HepG2 (cell line): Measurements from ENCODE around the gene SLC25A45. TPM values are rescaled to one million over a fixed set of nuclear protein-coding genes. Genes with fewer than 3 reads are reported as not detected.

Experiments used
- ATAC-seq: fragments of 200-7000 bp; cut with Tn5 transposase; 3 replicates; pipeline ENCODE4 v1.9.1; 2020; ENCODE audit warnings: mild to moderate bottlenecking, moderate library complexity
- BruUV-seq: library from RNA; stranded (reverse); fragments of 400-500 nt; replicated peaks from 2 replicates; lab custom pipeline; 2021; lab: Mats Ljungman, UMichigan
- CTCF ChIA-PET: fragments of 300-600 bp; formaldehyde crosslinking; extraction: SDS; loops from one replicate; lab custom pipeline; 2021; ENCODE audit warnings: low total read pairs, inconsistent platforms, low intra/inter-chr PET ratio; lab: Yijun Ruan, JAX
- POLR2A ChIA-PET: fragments of 350-600 bp; sonication (Branson Sonifier 250); formaldehyde crosslinking; loops from one replicate; lab custom pipeline; 2020; ENCODE audit warnings: antibody characterized with exemption, inconsistent platforms; lab: Yijun Ruan, JAX
- DNase-seq: peaks from one replicate; pipeline ENCODE4 v3.0.0-alpha.2; 2015; ENCODE audit warnings: low spot score
- FAIRE-seq: peaks from 3 replicates; lab custom pipeline; 2011; peaks lifted over from hg19 to GRCh38; lab: Jason Lieb, UNC
- H2AFZ ChIP-seq: one replicate; pipeline ENCODE4 v1.6.1; 2011; ENCODE audit warnings: low read length, inconsistent platforms
- H3K27ac ChIP-seq: fragments of 300-600 bp; 3 replicates; pipeline ENCODE4 v1.8.0; 2011; ENCODE audit warnings: mixed run types, mild to moderate bottlenecking, mixed read lengths, low read length, inconsistent platforms; ENCODE audit not compliant: insufficient read depth; ENCODE audit errors: extremely low read length
- H3K27me3 ChIP-seq, 2 experiments: fragments of 200-600 bp in 1 of 2; 2 replicates in 1 of 2; 3 replicates in 1 of 2; pipeline versions ENCODE4 v1.6.0 to v1.8.0; 2011; ENCODE audit warnings: low read length in 2 of 2, mild to moderate bottlenecking in 2 of 2, moderate library complexity in 2 of 2, inconsistent platforms in 1 of 2; ENCODE audit not compliant: insufficient read depth in 2 of 2, control insufficient read depth in 1 of 2
- H3K36me3 ChIP-seq, 2 experiments: fragments of 200-600 bp in 1 of 2; replicated peaks in 1 of 2; 2 replicates in 1 of 2; 3 replicates in 1 of 2; pipeline versions ENCODE4 v1.5.1 to v1.8.0; 2011; ENCODE audit warnings: low read length in 2 of 2, inconsistent platforms in 1 of 2; ENCODE audit not compliant: insufficient read depth in 2 of 2, control insufficient read depth in 1 of 2
- H3K4me1 ChIP-seq: 2 replicates; pipeline ENCODE4 v1.5.1; 2012; ENCODE audit warnings: low read length, inconsistent platforms; ENCODE audit not compliant: insufficient read depth
- H3K4me2 ChIP-seq: 2 replicates; pipeline ENCODE4 v1.6.0; 2011; ENCODE audit warnings: low read depth, low read length, inconsistent platforms
- H3K4me3 ChIP-seq, 3 experiments: fragments of 200-600 bp in 1 of 3; sonication (generic), shearing (Covaris generic) in 1 of 3; replicated peaks in 1 of 3; 2 replicates each; pipeline ENCODE4 v1.5.1; 2011 to 2016; ENCODE audit warnings: low read length in 3 of 3, inconsistent platforms in 2 of 3, low read depth in 2 of 3, mild to moderate bottlenecking in 2 of 3, control low read depth in 1 of 3, mixed read lengths in 1 of 3; ENCODE audit not compliant: insufficient read depth in 1 of 3
- H3K79me2 ChIP-seq: one replicate; pipeline ENCODE4 v1.6.1; 2011; ENCODE audit warnings: low read length, inconsistent platforms; ENCODE audit not compliant: insufficient read depth
- H3K9ac ChIP-seq: 2 replicates; pipeline ENCODE4 v1.6.0; 2011; ENCODE audit warnings: mild to moderate bottlenecking, low read depth, low read length, inconsistent platforms; ENCODE audit not compliant: insufficient read depth
- H3K9me3 ChIP-seq: 2 replicates; pipeline ENCODE4 v1.5.1; 2012; ENCODE audit warnings: mild to moderate bottlenecking, low read length
- H4K20me1 ChIP-seq: 2 replicates; pipeline ENCODE4 v1.6.0; 2011; ENCODE audit warnings: inconsistent platforms, mild to moderate bottlenecking, low read length, moderate library complexity; ENCODE audit not compliant: insufficient read depth
- AKAP8 ChIP-seq: sonication (generic); formaldehyde crosslinking; IDR thresholded peaks from 2 replicates; pipeline ENCODE4 v1.5.1; 2020; ENCODE audit warnings: mild to moderate bottlenecking, missing genetic modification reagents
- CCDC6 ChIP-seq: sonication (generic); formaldehyde crosslinking; IDR thresholded peaks from 2 replicates; pipeline ENCODE4 v1.8.1; 2022; ENCODE audit warnings: mild to moderate bottlenecking, missing genetic modification reagents, moderate library complexity
- ELF3 ChIP-seq: IDR thresholded peaks from 2 replicates; pipeline ENCODE4 v1.6.1; 2016; ENCODE audit warnings: missing genetic modification reagents, missing compliant biosample characterization
- GLI4 ChIP-seq: sonication (generic); formaldehyde crosslinking; IDR thresholded peaks from 2 replicates; pipeline ENCODE4 v1.5.1; 2020; ENCODE audit warnings: missing genetic modification reagents, mild to moderate bottlenecking, moderate library complexity, borderline replicate concordance
- HOXA5 ChIP-seq: sonication (generic); formaldehyde crosslinking; IDR thresholded peaks from 2 replicates; pipeline ENCODE4 v1.4.0; 2020; ENCODE audit warnings: missing genetic modification reagents
- KDM6A ChIP-seq: IDR thresholded peaks from 2 replicates; pipeline ENCODE4 v1.6.1; 2016; ENCODE audit warnings: low read depth
- MED1 ChIP-seq: sonication (generic); formaldehyde crosslinking; IDR thresholded peaks from 2 replicates; pipeline ENCODE4 v1.4.0; 2020; ENCODE audit warnings: missing genetic modification reagents
- NFYC ChIP-seq: IDR thresholded peaks from 2 replicates; pipeline ENCODE4 v1.6.1; 2016; ENCODE audit warnings: missing genetic modification reagents, missing compliant biosample characterization
- NR2F1 ChIP-seq, 2 experiments: fragments of 450-650 bp in 1 of 2; formaldehyde crosslinking in 1 of 2; IDR thresholded peaks; 2 replicates each; pipeline versions ENCODE4 v1.5.0 to v1.6.1; 2016 to 2020; ENCODE audit warnings: mild to moderate bottlenecking in 1 of 2, missing compliant biosample characterization in 1 of 2, missing genetic modification reagents in 1 of 2, moderate library complexity in 1 of 2
- POLR2AphosphoS2 ChIP-seq: IDR thresholded peaks from 2 replicates; pipeline ENCODE4 v1.6.1; 2011; ENCODE audit warnings: low read depth, low read length, improper control_type of control experiment
- POLR2G ChIP-seq: fragments of 200-400 bp; formaldehyde crosslinking; IDR thresholded peaks from 2 replicates; pipeline ENCODE4 v1.6.1; 2018; ENCODE audit warnings: mild to moderate bottlenecking, low read depth, low read length, moderate library complexity
- RARA ChIP-seq: IDR thresholded peaks from 2 replicates; pipeline ENCODE4 v1.6.1; 2016; ENCODE audit warnings: missing genetic modification reagents, missing compliant biosample characterization
- SCMH1 ChIP-seq: sonication (generic); formaldehyde crosslinking; IDR thresholded peaks from 2 replicates; pipeline ENCODE4 v1.9.0; 2021; ENCODE audit warnings: missing genetic modification reagents, mild to moderate bottlenecking, borderline replicate concordance
- SMAD3 ChIP-seq: sonication (generic); formaldehyde crosslinking; IDR thresholded peaks from 2 replicates; pipeline ENCODE4 v1.4.0; 2020; ENCODE audit warnings: missing genetic modification reagents
- TCF7 ChIP-seq: sonication (generic); IDR thresholded peaks from 2 replicates; pipeline ENCODE4 v1.6.1; 2016; ENCODE audit warnings: antibody characterized with exemption, low read depth
- TRIM24 ChIP-seq: sonication (generic); formaldehyde crosslinking; IDR thresholded peaks from 2 replicates; pipeline ENCODE4 v1.8.0; 2022; ENCODE audit warnings: mild to moderate bottlenecking, missing genetic modification reagents
- ZC3H13 ChIP-seq: sonication (generic); formaldehyde crosslinking; IDR thresholded peaks from 2 replicates; pipeline ENCODE4 v1.8.1; 2023; ENCODE audit warnings: mild to moderate bottlenecking, missing genetic modification reagents, moderate library complexity
- ZC3H4 ChIP-seq: sonication (generic); formaldehyde crosslinking; IDR thresholded peaks from 2 replicates; pipeline ENCODE4 v1.4.0; 2020; ENCODE audit warnings: missing genetic modification reagents, borderline replicate concordance
- ZFP1 ChIP-seq: IDR thresholded peaks from 2 replicates; pipeline ENCODE4 v1.6.1; 2016
- ZFP90 ChIP-seq: sonication (generic); formaldehyde crosslinking; IDR thresholded peaks from 2 replicates; pipeline ENCODE4 v1.8.0; 2022; ENCODE audit warnings: missing genetic modification reagents, mild to moderate bottlenecking, inconsistent platforms, borderline replicate concordance
- ZNF562 ChIP-seq: sonication (generic); formaldehyde crosslinking; IDR thresholded peaks from 2 replicates; pipeline ENCODE4 v1.8.0; 2022; ENCODE audit warnings: missing genetic modification reagents, borderline replicate concordance
- ZNF720 ChIP-seq: sonication (generic); formaldehyde crosslinking; IDR thresholded peaks from 2 replicates; pipeline ENCODE4 v1.4.0; 2020; ENCODE audit warnings: missing genetic modification reagents
- WGBS: methylation state at CpG from one replicate; pipeline ENCODE4 v1.1.6; 2017; ENCODE audit warnings: low lambda C conversion rate; 5-methylcytosine and 5-hydroxymethylcytosine counted together
- in situ Hi-C: cut with HindIII; loops from 2 replicates; pipeline ENCODE4 v1.10.0; 2017; ENCODE audit warnings: low pct_unique_long_range_greater_than_20kb; ENCODE audit not compliant: extremely low pct_ligation_motif_present
- intact Hi-C: fragments of 100-400 bp; cut with micrococcal nuclease; formaldehyde crosslinking; loops from one replicate; pipeline ENCODE4 v1.10.0; 2022; ENCODE audit not compliant: unreplicated experiment
- polyA plus RNA-seq, 8 experiments: library from polyadenylated mRNA; depleted of rRNA in 3 of 8; stranded (reverse) in 7 of 8; unstranded in 1 of 8; fragments of >200 nt; fragmentation: Illumina TruSeq in 4 of 8; extraction: Trizol in 4 of 8; gene quantifications; 2 replicates each; pipeline versions ENCODE4 v1.2.1 to v1.2.3, GENCODE V29; 2011 to 2016; ENCODE audit warnings: low read depth in 4 of 8, missing spikeins in 1 of 8, mixed read lengths in 1 of 8; ENCODE audit not compliant: insufficient read depth in 1 of 8
- total RNA-seq, 5 experiments: library from RNA; depleted of rRNA; stranded (reverse); fragments of >200 nt; fragmentation: Illumina TruSeq; extraction: Trizol; gene quantifications; 2 replicates each; pipeline ENCODE4 v1.2.3, GENCODE V29; 2016; ENCODE audit warnings: low read depth in 1 of 5

The SLC25A45 gene
- total and polyA plus RNA-seq, 2 of the 13 experiments (the other 11 are each of a cell fraction or from before 2014, with no cell fraction given), result 1.2 to 3.4 TPM

DNA sequence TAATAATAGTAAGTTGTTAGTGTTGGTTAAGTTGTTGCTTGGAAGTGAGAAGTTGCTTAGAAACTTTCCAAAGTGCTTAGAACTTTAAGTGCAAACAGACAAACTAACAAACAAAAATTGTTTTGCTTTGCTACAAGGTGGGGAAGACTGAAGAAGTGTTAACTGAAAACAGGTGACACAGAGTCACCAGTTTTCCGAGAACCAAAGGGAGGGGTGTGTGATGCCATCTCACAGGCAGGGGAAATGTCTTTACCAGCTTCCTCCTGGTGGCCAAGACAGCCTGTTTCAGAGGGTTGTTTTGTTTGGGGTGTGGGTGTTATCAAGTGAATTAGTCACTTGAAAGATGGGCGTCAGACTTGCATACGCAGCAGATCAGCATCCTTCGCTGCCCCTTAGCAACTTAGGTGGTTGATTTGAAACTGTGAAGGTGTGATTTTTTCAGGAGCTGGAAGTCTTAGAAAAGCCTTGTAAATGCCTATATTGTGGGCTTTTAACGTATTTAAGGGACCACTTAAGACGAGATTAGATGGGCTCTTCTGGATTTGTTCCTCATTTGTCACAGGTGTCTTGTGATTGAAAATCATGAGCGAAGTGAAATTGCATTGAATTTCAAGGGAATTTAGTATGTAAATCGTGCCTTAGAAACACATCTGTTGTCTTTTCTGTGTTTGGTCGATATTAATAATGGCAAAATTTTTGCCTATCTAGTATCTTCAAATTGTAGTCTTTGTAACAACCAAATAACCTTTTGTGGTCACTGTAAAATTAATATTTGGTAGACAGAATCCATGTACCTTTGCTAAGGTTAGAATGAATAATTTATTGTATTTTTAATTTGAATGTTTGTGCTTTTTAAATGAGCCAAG is 42.9 kb upstream of the SLC25A45 start (continued):
- TF ChIP-seq TCF7, result no peak
- TF ChIP-seq, all 625 proteins: peak for 26

DNA sequence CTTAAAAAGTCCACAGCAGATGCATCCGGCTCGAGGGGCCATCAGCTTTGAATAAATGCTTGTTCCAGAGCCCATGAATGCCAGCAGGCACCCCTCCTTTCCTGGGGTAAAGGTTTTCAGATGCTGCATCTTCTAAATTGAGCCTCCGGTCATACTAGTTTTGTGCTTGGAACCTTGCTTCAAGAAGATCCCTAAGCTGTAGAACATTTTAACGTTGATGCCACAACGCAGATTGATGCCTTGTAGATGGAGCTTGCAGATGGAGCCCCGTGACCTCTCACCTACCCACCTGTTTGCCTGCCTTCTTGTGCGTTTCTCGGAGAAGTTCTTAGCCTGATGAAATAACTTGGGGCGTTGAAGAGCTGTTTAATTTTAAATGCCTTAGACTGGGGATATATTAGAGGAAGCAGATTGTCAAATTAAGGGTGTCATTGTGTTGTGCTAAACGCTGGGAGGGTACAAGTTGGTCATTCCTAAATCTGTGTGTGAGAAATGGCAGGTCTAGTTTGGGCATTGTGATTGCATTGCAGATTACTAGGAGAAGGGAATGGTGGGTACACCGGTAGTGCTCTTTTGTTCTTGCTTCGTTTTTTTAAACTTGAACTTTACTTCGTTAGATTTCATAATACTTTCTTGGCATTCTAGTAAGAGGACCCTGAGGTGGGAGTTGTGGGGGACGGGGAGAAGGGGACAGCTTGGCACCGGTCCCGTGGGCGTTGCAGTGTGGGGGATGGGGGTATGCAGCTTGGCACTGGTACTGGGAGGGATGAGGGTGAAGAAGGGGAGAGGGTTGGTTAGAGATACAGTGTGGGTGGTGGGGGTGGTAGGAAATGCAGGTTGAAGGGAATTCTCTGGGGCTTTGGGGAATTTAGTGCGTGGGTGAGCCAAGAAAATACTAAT is 42.0 kb upstream of the SLC25A45 start:
- DNase-seq, result no peak
- Histone ChIP-seq H3K9me3 (no peaks in the 10 kb centered on the region), H3K79me2 (peaks cover 86% of the 10 kb centered on the region), H3K36me3 (no peaks in the 10 kb centered on the region; a peak in 2 of 5 replicates), H3K4me2 (peak overlapping the region; percentile 95), H4K20me1 (peaks cover 68% of the 10 kb centered on the region), H3K9ac (peak overlapping the region; percentile 100), H3K4me3 (peak overlapping the region; percentile 91 to 94 (median 93)), H3K27ac (peak overlapping the region; percentile 100), H2AFZ (no peak overlapping the region), H3K4me1 (peaks cover 50% of the 10 kb centered on the region), H3K27me3 (no peaks in the 10 kb centered on the region; a peak in 1 of 5 replicates)
- ChIA-PET POLR2A (interaction anchor here (1.0 to 17.8 kb wide), 20 partner anchors 7 to 127 kb away, joined by 3 to 952 read pairs (median 10); partner anchors contain the start of genes FRMD8, MALAT1, SLC25A45 and TIGD3), CTCF (no interaction called here)
- no TSS peak for BruUV-seq
- in situ Hi-C loops (loop anchor here (5.0 kb wide), 1 partner anchor 73 kb away; the partner anchor contains the start of gene MALAT1), intact Hi-C loops (no loop called here)
- ATAC-seq, result no peak
- no peak for FAIRE-seq
- under 1% methylated on average over 16 of the region's 18 CpGs for WGBS
- TF ChIP-seq ZNF562 (CRISPR knock-in tag) (0 out of 2 replicates have a peak, but pooled peaks have one; percentile 50), POLR2G (peak; percentile 58), ZFP1 (no peak), SCMH1 (CRISPR knock-in tag) (no peak), GLI4 (0 out of 2 replicates have a peak, but pooled peaks have one; percentile 29), NFYC (0 out of 2 replicates have a peak, but pooled peaks have one; percentile 13), RARA (CRISPR knock-in tag) (peak; percentile 22; the same call in 1 of the 2 replicates), CCDC6 (0 out of 2 replicates have a peak, but pooled peaks have one; percentile 17), POLR2AphosphoS2 (peak; percentile 94), SMAD3 (CRISPR knock-in tag) (0 out of 2 replicates have a peak, but pooled peaks have one; percentile 36), HOXA5 (CRISPR knock-in tag) (peak; percentile 34; the same call in 1 of the 2 replicates), AKAP8 (CRISPR knock-in tag) (0 out of 2 replicates have a peak, but pooled peaks have one; percentile 61), MED1 (CRISPR knock-in tag) (peak; percentile 12; the same call in 1 of the 2 replicates), ZNF720 (CRISPR knock-in tag) (no peak), ELF3 (0 out of 2 replicates have a peak, but pooled peaks have one; percentile 1), ZC3H4 (CRISPR knock-in tag) (peak; percentile 95), ZFP90 (CRISPR knock-in tag) (0 out of 2 replicates have a peak, but pooled peaks have one; percentile 6), TRIM24 (CRISPR knock-in tag) (no peak), ZC3H13 (CRISPR knock-in tag) (0 out of 2 replicates have a peak, but pooled peaks have one; percentile 78), NR2F1 (CRISPR knock-in tag; IDR thresholded peaks at IDR 0.05) (peak in 1 of 2 experiments; percentile 26; a peak in 1 of 4 replicates), KDM6A (CRISPR knock-in tag) (no peak)
